ENCODE results near the gene SNX18. TPM values are rescaled to one million over a fixed set of nuclear protein-coding genes. Genes with fewer than 3 reads are reported as not detected.

SNX18 gene
- total and polyA plus RNA-seq, 2 experiments from 2014 or later, result 4.7 to 33.0 TPM

DNA sequence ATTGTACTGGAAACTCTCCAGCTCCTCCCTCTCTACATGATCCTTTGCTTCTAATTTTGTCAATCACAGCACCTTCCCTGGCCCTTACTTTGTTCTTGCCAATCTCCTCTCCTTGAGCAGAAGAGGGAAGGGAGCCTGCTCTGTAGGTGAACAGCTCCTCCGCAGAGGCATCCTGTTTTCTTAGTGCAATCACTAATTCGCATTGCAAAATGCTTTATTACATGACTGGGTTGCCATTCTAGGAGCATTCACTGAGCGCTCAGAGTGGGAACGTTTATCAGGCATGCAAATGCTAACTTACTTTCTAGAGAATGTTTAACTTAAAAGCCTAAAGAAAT lies 416 bp upstream of the SNX18 start (continued):
- TF ChIP-seq, protein P1, sequence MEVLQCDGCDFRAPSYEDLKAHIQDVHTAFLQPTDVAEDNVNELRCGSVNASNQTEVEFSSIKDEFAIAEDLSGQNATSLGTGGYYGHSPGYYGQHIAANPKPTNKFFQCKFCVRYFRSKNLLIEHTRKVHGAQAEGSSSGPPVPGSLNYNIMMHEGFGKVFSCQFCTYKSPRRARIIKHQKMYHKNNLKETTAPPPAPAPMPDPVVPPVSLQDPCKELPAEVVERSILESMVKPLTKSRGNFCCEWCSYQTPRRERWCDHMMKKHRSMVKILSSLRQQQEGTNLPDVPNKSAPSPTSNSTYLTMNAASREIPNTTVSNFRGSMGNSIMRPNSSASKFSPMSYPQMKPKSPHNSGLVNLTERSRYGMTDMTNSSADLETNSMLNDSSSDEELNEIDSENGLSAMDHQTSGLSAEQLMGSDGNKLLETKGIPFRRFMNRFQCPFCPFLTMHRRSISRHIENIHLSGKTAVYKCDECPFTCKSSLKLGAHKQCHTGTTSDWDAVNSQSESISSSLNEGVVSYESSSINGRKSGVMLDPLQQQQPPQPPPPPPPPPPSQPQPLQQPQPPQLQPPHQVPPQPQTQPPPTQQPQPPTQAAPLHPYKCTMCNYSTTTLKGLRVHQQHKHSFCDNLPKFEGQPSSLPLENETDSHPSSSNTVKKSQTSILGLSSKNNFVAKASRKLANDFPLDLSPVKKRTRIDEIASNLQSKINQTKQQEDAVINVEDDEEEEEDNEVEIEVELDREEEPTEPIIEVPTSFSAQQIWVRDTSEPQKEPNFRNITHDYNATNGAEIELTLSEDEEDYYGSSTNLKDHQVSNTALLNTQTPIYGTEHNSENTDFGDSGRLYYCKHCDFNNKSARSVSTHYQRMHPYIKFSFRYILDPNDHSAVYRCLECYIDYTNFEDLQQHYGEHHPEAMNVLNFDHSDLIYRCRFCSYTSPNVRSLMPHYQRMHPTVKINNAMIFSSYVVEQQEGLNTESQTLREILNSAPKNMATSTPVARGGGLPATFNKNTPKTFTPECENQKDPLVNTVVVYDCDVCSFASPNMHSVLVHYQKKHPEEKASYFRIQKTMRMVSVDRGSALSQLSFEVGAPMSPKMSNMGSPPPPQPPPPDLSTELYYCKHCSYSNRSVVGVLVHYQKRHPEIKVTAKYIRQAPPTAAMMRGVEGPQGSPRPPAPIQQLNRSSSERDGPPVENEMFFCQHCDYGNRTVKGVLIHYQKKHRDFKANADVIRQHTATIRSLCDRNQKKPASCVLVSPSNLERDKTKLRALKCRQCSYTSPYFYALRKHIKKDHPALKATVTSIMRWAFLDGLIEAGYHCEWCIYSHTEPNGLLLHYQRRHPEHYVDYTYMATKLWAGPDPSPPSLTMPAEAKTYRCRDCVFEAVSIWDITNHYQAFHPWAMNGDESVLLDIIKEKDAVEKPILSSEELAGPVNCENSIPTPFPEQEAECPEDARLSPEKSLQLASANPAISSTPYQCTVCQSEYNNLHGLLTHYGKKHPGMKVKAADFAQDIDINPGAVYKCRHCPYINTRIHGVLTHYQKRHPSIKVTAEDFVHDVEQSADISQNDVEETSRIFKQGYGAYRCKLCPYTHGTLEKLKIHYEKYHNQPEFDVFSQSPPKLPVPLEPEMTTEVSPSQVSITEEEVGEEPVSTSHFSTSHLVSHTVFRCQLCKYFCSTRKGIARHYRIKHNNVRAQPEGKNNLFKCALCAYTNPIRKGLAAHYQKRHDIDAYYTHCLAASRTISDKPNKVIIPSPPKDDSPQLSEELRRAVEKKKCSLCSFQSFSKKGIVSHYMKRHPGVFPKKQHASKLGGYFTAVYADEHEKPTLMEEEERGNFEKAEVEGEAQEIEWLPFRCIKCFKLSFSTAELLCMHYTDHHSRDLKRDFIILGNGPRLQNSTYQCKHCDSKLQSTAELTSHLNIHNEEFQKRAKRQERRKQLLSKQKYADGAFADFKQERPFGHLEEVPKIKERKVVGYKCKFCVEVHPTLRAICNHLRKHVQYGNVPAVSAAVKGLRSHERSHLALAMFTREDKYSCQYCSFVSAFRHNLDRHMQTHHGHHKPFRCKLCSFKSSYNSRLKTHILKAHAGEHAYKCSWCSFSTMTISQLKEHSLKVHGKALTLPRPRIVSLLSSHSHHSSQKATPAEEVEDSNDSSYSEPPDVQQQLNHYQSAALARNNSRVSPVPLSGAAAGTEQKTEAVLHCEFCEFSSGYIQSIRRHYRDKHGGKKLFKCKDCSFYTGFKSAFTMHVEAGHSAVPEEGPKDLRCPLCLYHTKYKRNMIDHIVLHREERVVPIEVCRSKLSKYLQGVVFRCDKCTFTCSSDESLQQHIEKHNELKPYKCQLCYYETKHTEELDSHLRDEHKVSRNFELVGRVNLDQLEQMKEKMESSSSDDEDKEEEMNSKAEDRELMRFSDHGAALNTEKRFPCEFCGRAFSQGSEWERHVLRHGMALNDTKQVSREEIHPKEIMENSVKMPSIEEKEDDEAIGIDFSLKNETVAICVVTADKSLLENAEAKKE (CRISPR knock-in tag; IDR thresholded peaks at IDR 0.05), result no peak

- Histone ChIP-seq H3K4me3 (peak overlapping the region; percentile 52), H3K4me1 (ENCODE audit: insufficient read depth) (peaks cover 12% of the 10 kb centered on the region; the same call in 1 of the 2 replicates), H2AFZ (no peak overlapping the region), H3K79me2 (replicated peaks; ENCODE audit: insufficient read depth) (peaks cover 46% of the 10 kb centered on the region), H3K27ac (ENCODE audit: low read depth) (no peak overlapping the region), H3F3A (replicated peaks; ENCODE audit: low read depth) (no peaks in the 10 kb centered on the region), H3K27me3 (ENCODE audit: insufficient read depth) (peaks cover 25% of the 10 kb centered on the region), H3K36me3 (ENCODE audit: insufficient read depth) (no peaks in the 10 kb centered on the region), H3K4me2 (peak overlapping the region; percentile 73), H4K20me1 (replicated peaks; ENCODE audit: insufficient read depth) (no peaks in the 10 kb centered on the region), H3K9me2 (ENCODE audit: insufficient read depth) (peaks cover 4% of the 10 kb centered on the region; the same call in 1 of the 2 replicates)
- H3K4me3 Mint-ChIP-seq, result peak overlapping the region; percentile 64
- ATAC-seq, result peak; percentile 65
- peaks cover 16% of the 10 kb centered on the region for H3K36me3 Mint-ChIP-seq (ENCODE audit: low read depth)
- peaks cover 17% of the 10 kb centered on the region for H3K27me3 Mint-ChIP-seq (ENCODE audit: insufficient read depth, low read depth, poor library complexity)
- peaks cover 8% of the 10 kb centered on the region; the same call in 1 of the 3 replicates for H3K9me3 Mint-ChIP-seq
- DNase-seq (ENCODE audit: low spot score), result peak; percentile 60
- peaks cover 28% of the 10 kb centered on the region; the same call in 2 of the 3 replicates for H3K4me1 Mint-ChIP-seq
- H3K27ac Mint-ChIP-seq, result no peak overlapping the region
- TF ChIP-seq CREB1 (CRISPR knock-in tag; IDR thresholded peaks at IDR 0.05; ENCODE audit: low read depth) (no peak), ZNF331 (CRISPR knock-in tag; IDR thresholded peaks at IDR 0.05; ENCODE audit: low read depth) (no peak), EZH2phosphoT487 (IDR thresholded peaks at IDR 0.05; ENCODE audit: unreplicated experiment) (no peak), REST (IDR thresholded peaks at IDR 0.05; ENCODE audit: unreplicated experiment) (no peak), JUNB (IDR thresholded peaks at IDR 0.05; ENCODE audit: unreplicated experiment) (no peak)
- TF ChIP-seq, protein P2, sequence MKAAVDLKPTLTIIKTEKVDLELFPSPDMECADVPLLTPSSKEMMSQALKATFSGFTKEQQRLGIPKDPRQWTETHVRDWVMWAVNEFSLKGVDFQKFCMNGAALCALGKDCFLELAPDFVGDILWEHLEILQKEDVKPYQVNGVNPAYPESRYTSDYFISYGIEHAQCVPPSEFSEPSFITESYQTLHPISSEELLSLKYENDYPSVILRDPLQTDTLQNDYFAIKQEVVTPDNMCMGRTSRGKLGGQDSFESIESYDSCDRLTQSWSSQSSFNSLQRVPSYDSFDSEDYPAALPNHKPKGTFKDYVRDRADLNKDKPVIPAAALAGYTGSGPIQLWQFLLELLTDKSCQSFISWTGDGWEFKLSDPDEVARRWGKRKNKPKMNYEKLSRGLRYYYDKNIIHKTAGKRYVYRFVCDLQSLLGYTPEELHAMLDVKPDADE (IDR thresholded peaks at IDR 0.05), result no peak
Observed at GRCh38 chr5:54518146-54518817, 723 bp downstream of the SNX18 start.

All from GM23338 (cell line).